HL-60/S4 treated with phorbol 12-myristate 13-acetate at 8.2 ng/mL for 4 days and 3 days (cell line): ENCODE data around the gene ARHGAP6.
"Not testable (repeated sequence)": the region's sequence is repeated elsewhere in the genome, so short reads cannot be mapped to it uniquely, and the experiment has no call there.

Source experiments
- in situ Hi-C: fragments of 300-500 bp; cut with MboI; formaldehyde crosslinking; loops from 2 replicates; pipeline ENCODE4 v1.15.0; 2022; ENCODE audit warnings: low sequenced_read_pairs

Gene ARHGAP6

GRCh38 chrX:11532291-11533078 is 133.2 kb downstream of the ARHGAP6 start:
- in situ Hi-C loops = loop anchor here (25.0 kb wide), 1 partner anchor 230 kb away; the partner anchor contains the start of gene MSL3

GRCh38 chrX:11531226-11531625 is 134.5 kb downstream of the ARHGAP6 start:
- in situ Hi-C loops = loop anchor here (25.0 kb wide), 1 partner anchor 231 kb away; the partner anchor contains the start of gene MSL3

- in situ Hi-C loops = loop anchor here (25.0 kb wide), 1 partner anchor 232 kb away; the partner anchor contains the start of gene MSL3
These were observed 135.1 kb downstream of the ARHGAP6 start for GRCh38 chrX:11530621-11531020.

- in situ Hi-C loops = loop anchor here (25.0 kb wide), 1 partner anchor 234 kb away; the partner anchor contains the start of gene MSL3
These were observed 137.1 kb downstream of the ARHGAP6 start for GRCh38 chrX:11528623-11529022.

- in situ Hi-C loops = loop anchor here (25.0 kb wide), 1 partner anchor 237 kb away; the partner anchor contains the start of gene MSL3
These were observed 140.0 kb downstream of the ARHGAP6 start for GRCh38 chrX:11525685-11526084.

GRCh38 chrX:11519234-11519633 is 146.5 kb downstream of the ARHGAP6 start:
- in situ Hi-C loops = not testable (repeated sequence)

- in situ Hi-C loops = no loop called here
These were observed 155.9 kb downstream of the ARHGAP6 start for GRCh38 chrX:11509786-11510185.

GRCh38 chrX:11504234-11504633 is 161.5 kb downstream of the ARHGAP6 start:
- in situ Hi-C loops = no loop called here

- in situ Hi-C loops = no loop called here
These were observed 166.4 kb downstream of the ARHGAP6 start for GRCh38 chrX:11499076-11500044.

GRCh38 chrX:11491375-11491774 is 174.3 kb downstream of the ARHGAP6 start:
- in situ Hi-C loops = not testable (repeated sequence)

GRCh38 chrX:11484290-11484689 is 181.4 kb downstream of the ARHGAP6 start:
- in situ Hi-C loops = no loop called here

- in situ Hi-C loops = no loop called here
These were observed 184.7 kb downstream of the ARHGAP6 start for GRCh38 chrX:11481035-11481434.

GRCh38 chrX:11480626-11481025 is 185.1 kb downstream of the ARHGAP6 start:
- in situ Hi-C loops = no loop called here

- in situ Hi-C loops = no loop called here
These were observed 186.8 kb downstream of the ARHGAP6 start for GRCh38 chrX:11478911-11479310.

GRCh38 chrX:11478026-11478425 is 187.7 kb downstream of the ARHGAP6 start:
- in situ Hi-C loops = no loop called here

- in situ Hi-C loops = no loop called here
These were observed 191.1 kb downstream of the ARHGAP6 start for GRCh38 chrX:11474576-11474975.

- in situ Hi-C loops = no loop called here
These were observed 191.7 kb downstream of the ARHGAP6 start for GRCh38 chrX:11474021-11474420.

- in situ Hi-C loops = no loop called here
These were observed 192.8 kb downstream of the ARHGAP6 start for GRCh38 chrX:11472879-11473278.

- in situ Hi-C loops = no loop called here
These were observed 193.3 kb downstream of the ARHGAP6 start for GRCh38 chrX:11472381-11472780.

- in situ Hi-C loops = no loop called here
These were observed 195.3 kb downstream of the ARHGAP6 start for GRCh38 chrX:11470250-11470974.
